Measurements from ENCODE around the gene CDK19.

DNA sequence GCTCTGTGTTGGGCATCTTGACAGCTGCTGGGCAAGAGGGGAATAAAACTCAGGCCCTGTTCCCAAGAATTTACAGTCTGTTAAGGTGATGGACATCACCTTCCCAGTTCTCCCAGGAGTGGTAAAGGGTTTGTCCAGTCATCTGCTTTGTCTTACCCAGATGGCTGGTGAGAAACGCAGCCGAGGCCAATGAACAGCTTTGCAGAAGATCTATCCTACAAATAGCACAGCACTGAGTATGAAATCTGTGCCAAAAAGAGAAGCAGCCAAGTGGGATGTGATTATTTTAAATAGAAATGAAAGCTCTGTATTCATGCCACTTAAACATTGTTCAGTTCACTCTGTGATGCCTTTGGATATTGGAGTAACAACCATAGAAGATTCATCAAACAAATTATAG is 206.2 kb downstream of the CDK19 start:
- TF ChIP-seq CTCF (IDR thresholded peaks at IDR 0.05) (no peak), ZFX (IDR thresholded peaks at IDR 0.05; ENCODE audit: borderline replicate concordance) (no peak)

Data from 22Rv1 (cell line).